IMR-90 (cell line): ENCODE measurements around the gene LDLRAD1.

Experiments
- BHLHE40 ChIP-seq: fragments of 150-350 bp; IDR thresholded peaks from 2 replicates; pipeline ENCODE4 v1.6.1; 2016; ENCODE audit warnings: mild to moderate bottlenecking, low read depth, low read length
- CHD1 ChIP-seq: IDR thresholded peaks from 2 replicates; pipeline ENCODE4 v1.6.1; 2012; ENCODE audit warnings: low read depth, low read length, improper control_type of control experiment
- POLR2A ChIP-seq: IDR thresholded peaks from 2 replicates; pipeline ENCODE4 v1.6.1; 2012; ENCODE audit warnings: mild to moderate bottlenecking, low read depth, low read length
- RAD21 ChIP-seq: IDR thresholded peaks from 2 replicates; pipeline ENCODE4 v1.6.1; 2012; ENCODE audit warnings: low read length, improper control_type of control experiment
- SMC3 ChIP-seq: fragments of 150-350 bp; IDR thresholded peaks from 2 replicates; pipeline ENCODE4 v1.6.1; 2016; ENCODE audit warnings: low read depth, mild to moderate bottlenecking, antibody characterized with exemption, low read length, moderate library complexity
- TF ChIP-seq, protein P1 (sequence below): conservative IDR thresholded peaks from 2 replicates; pipeline ENCODE4 v1.5.1; 2012; ENCODE audit warnings: mild to moderate bottlenecking, low read depth, low read length, improper control_type of control experiment

DNA sequence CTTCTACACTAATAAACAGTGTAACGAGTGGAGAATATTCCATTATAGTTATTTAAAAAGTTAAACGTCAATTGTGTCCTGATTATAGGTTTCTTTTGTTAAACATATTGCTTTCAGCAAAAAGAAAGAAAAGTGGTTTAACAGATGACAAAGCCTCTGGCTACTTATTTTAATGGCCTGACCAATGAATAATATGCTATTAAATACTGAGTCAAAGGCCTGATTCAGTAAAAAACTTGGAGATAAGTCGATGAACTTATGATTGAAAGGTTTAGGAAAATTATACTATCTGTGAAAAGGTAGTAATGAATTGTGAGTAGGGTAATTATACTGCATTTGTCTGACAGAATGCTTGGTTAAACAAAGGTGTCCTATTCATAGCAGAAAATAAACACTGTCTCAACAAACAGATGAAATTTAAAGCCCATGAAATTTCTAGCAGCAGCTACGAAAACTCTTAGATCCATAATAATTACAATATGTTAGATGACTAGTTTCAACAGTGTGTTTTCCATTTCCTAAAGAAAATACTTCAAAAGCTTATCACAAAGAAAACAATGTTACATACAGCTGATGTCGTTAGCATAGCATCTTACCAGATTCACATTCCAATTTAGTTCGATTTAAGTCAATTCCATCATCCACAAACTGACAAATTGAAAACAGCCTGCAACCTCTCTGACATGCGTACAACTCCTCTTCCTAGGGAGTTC, 28.8 kb upstream of the LDLRAD1 start:
- TF ChIP-seq, protein P1, sequence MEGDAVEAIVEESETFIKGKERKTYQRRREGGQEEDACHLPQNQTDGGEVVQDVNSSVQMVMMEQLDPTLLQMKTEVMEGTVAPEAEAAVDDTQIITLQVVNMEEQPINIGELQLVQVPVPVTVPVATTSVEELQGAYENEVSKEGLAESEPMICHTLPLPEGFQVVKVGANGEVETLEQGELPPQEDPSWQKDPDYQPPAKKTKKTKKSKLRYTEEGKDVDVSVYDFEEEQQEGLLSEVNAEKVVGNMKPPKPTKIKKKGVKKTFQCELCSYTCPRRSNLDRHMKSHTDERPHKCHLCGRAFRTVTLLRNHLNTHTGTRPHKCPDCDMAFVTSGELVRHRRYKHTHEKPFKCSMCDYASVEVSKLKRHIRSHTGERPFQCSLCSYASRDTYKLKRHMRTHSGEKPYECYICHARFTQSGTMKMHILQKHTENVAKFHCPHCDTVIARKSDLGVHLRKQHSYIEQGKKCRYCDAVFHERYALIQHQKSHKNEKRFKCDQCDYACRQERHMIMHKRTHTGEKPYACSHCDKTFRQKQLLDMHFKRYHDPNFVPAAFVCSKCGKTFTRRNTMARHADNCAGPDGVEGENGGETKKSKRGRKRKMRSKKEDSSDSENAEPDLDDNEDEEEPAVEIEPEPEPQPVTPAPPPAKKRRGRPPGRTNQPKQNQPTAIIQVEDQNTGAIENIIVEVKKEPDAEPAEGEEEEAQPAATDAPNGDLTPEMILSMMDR, result no peak
- TF ChIP-seq POLR2A, result no peak
- TF ChIP-seq BHLHE40, result no peak
- no peak for TF ChIP-seq SMC3
- TF ChIP-seq RAD21, result no peak
- no peak for TF ChIP-seq CHD1
